HG03520 (cell line): ENCODE data around the gene DSTYK.

ENCODE experiments used
- ATAC-seq: cut with Tn5 transposase; IDR thresholded peaks from one replicate; pipeline ENCODE4 v1.9.1; 2021; ENCODE audit warnings: mild to moderate bottlenecking, moderate library complexity; ENCODE audit not compliant: unreplicated experiment

The DSTYK gene, protein sequence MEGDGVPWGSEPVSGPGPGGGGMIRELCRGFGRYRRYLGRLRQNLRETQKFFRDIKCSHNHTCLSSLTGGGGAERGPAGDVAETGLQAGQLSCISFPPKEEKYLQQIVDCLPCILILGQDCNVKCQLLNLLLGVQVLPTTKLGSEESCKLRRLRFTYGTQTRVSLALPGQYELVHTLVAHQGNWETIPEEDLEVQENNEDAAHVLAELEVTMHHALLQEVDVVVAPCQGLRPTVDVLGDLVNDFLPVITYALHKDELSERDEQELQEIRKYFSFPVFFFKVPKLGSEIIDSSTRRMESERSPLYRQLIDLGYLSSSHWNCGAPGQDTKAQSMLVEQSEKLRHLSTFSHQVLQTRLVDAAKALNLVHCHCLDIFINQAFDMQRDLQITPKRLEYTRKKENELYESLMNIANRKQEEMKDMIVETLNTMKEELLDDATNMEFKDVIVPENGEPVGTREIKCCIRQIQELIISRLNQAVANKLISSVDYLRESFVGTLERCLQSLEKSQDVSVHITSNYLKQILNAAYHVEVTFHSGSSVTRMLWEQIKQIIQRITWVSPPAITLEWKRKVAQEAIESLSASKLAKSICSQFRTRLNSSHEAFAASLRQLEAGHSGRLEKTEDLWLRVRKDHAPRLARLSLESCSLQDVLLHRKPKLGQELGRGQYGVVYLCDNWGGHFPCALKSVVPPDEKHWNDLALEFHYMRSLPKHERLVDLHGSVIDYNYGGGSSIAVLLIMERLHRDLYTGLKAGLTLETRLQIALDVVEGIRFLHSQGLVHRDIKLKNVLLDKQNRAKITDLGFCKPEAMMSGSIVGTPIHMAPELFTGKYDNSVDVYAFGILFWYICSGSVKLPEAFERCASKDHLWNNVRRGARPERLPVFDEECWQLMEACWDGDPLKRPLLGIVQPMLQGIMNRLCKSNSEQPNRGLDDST

DNA sequence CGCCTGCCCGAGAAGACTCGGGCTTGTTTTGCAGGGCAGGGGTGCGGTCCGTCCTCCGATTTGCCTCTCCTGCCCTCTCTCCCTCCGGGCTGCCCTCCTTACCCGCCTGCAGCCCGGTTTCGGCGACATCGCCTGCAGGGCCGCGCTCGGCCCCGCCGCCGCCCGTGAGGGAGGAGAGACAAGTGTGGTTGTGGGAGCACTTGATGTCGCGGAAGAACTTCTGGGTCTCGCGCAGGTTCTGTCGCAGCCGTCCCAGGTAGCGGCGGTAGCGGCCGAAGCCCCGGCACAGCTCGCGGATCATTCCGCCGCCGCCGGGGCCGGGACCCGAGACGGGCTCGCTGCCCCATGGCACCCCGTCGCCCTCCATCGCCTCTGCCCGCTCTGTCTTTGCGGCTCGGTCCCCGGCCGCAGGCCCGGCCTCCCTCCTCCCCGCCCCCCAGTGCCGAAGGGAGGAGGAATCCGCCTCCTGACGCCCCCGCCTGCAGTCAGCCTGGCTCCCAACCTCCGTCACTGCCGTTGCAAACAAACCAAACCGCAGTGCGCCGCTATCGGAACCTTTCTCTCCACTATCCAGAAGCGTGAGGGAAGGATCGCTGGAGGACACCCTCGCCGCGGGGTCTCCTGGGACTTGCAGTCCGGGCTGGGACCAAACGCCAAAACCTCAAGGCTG is at the start of gene DSTYK:
DSTYK (minus strand) TSS at position 534 of the 670 bp plus-strand sequence; CDS start at position 367, 167 bp downstream.
- ATAC-seq: peak; percentile 80

DNA sequence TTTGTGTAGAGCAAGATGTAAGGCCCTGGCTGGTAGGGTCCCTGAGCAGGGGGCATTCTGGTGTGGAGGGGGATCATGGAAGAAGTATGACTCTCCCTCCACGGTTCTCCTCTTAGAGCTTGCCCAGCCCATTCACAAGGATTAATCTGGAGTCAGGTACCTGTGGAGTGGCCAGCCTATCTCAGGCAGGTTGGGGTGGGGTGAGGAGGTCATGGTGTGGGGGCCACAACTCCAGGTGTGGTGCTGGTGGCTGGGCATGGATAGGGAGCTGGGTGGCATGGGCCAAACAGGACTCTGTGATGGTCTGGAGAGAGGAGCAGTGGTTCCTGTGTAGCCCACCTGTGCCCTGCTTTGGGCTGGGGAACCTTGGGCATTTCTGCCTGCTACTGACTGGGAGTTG is 48.5 kb upstream of the DSTYK start:
- no peak for ATAC-seq

DNA sequence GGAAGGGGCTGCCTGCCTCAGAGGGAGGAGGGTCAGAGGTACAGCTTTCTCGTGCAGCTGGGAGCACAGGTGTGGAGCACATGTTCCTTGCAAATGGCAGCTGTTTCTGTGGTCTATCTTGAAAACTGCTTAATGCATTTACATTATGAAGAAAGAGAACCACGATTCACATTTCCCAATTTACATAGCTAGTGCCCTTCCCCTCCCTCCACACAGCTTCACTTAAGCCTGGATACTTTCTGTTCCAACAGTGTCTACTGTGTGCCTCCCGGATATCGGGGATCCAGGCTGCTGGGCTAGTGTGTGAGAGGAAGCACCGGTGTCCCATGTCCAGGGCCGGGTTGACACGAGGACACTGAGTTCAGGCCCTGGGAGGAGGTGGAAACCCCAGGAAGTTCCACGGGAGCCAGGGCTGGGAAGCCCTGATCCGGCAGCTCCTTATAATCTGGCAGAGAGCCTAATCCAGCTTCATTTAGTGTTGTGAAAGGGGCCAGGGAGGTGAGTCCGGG is 47.9 kb upstream of the DSTYK start:
- no peak for ATAC-seq

DNA sequence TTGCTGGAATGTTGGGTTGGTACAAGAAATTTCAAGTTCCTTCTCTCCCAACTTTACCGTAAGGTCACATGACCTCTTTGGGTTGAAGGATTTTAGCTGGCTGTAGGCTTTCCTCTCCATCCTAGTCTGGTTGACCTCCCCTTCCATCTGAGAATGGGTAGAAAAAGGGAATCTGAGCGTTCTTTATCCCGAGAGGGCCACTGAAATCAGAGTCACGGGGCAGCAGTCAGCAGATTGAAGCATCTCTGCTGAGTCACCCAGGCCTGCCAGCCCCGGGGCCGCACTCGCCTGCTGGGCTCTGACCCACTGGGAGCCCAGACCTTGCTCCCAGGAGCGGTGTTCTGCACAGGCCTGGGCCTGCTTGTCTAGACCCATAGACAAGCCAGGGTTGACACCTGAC is 47.2 kb upstream of the DSTYK start:
- ATAC-seq: no peak

DNA sequence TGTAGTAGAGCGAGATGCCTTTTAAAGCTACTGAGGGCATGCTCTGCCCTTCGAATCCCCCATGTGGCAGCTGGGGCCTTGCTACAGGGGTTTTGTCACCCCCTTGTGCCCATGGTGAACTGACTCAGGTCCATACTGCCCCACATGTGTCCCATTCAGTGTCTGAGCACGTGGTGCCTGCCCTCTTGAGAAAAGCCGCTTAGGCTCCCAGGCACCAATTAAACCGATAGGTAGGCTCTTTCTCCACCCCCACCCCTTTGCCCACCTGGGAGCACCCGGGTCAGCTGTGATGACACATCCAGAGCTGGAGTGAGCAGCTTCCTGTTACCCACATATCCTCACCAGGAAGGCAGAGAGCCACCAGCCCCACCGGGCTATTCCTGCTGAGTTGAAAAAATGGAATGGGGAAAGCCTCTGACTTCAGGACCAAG is 46.8 kb upstream of the DSTYK start:
- no peak for ATAC-seq

DNA sequence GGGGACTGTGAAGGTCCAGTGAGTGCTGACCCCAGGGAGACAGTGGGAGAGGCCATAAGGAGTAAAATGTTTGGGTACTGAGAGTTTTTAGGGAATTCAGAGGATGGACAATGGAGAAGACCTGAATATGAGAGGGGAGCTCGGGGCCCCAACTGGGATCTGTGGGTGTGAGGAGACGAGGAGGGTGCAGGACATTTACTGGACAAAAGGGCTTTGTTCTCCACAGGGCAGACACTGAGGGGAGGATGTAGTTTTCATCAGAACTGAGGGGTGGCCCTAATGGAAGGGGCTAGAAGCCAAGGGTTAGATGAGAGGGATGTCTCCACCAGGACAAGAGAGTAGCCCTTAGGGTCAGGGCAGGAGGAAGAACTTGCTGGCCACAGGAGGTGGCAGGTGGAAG is 46.2 kb upstream of the DSTYK start:
- no peak for ATAC-seq

DNA sequence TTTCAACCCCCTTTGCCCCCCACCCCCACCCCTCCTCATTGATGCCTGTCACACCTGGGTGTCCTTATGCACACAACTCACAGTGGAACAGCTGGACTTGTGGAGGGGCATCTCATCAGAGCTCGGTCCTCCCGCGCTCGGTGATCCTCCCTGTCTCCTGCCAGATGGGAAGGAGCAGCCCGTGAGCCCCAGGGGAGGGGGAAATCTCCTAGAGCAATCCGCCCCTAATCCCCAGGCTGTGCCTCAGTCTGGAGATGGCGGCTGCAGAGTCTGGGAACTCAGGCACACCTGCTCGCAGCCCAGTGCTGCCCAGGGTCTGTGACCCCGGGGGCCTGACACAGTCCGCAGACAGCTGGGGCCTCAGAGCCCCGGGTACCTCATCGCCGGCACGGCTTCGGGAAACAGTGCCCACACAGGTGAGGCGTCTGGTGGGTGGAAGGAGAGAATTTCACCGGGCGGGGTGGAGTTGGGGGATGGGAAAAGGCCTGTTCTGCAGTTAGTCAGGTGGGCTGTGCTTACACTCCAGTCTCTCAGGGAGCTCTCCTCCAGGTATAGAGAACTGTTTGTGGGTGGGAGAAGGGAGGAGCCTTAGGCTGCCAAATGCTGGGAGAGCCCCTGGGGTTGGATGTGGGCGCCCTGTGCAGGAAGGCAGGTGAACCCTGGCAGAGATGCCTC is 45.6 kb upstream of the DSTYK start:
- no peak for ATAC-seq

DNA sequence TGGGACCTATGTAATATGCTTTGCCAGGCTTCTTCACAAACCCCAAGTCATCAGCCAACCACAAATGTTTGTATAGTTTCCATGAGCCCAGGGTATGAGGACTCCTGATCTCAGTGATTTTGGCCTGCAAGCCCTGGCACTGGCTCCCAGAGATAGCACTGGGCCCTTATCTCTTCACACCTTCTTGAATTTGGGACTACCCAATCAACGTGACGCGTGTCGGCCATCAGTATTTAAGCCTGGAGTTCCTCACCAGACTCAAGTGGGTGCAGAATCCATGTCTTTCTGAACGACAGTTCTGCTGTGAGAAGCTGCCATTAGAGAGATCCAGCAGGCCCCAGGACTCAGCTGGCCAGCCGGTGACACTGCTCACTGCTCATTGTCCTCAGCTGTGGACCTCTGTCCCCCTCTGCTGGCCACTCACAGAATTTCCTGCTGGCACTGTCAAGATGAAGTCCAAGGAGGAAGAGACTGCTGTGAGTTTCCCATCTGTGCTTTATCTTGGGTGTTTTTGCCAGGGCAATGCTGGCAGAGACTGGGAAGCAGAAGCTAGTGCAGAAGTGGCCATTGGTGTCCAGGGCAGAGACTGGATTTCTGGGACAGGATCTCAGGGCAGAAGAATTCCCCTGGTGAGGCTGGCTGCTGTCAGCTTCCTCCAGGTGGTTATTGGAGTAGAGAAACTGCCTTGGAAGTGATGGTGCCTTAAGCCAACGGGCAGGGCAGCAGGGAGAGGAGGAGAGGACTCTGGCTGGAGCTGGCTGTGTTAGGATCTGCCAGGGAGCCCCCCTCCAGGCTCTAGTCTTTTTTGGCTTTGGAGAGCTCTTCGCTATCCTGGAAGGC is 44.7 kb upstream of the DSTYK start:
- peak; percentile 60 for ATAC-seq

DNA sequence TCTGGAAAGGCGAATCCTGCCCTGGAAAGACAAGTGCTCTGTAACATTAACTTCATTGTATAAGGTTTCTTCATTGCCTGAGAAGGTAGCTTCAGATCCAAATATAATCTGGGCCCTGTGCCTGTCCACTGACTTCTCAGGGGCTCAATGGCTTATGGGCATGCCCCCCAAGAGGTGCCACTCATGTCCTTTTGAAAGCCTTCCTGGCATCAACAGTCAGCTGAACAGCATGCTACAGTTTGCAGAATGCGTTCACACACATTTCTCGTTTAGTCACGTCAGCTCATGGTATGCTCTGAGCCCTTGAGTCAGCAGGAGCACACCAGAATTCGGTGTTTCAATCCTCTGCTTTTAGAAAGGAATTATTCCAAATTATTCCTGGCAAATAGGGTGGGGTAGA is 40.1 kb upstream of the DSTYK start:
- no peak for ATAC-seq

DNA sequence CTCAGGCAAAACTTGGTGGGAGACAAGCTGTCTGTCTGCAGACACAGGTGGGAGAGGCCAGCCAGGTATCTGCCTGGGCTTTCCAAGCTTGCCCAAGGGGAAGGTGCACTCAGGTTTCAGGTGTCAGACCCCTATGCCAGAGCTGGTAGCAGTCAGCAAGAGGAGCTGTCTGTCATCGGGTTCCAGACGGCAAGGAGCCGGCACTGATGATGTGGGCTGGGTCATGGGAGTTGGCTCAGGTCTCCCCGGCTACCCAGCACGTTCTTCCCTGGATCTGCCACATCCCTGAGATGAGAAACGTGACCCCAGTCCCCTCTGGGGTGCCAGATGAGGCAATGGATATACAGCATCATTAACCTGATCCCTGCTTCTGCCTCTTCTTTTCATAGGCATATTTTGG is 39.2 kb upstream of the DSTYK start:
- no peak for ATAC-seq

DNA sequence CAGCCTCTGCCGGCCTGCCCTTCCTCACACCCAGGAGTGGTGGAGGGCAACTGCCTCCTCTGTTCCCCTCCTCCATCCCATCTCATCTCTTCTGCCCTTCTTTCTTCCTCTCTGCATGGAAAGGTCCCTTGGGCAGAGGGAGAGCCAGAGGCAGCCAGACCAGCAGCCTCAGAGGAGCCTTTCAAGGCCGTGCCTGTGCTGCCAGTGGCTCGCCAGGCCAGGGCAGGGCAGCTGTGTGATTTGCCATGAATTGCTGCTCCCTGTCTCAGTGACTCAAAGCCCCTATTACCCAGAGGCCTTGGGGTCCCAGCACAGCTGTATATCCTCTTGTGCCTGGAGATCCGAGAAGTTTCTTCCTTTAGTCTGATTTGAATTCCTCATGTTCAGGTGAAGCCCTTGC is 38.1 kb upstream of the DSTYK start:
- ATAC-seq: no peak

DNA sequence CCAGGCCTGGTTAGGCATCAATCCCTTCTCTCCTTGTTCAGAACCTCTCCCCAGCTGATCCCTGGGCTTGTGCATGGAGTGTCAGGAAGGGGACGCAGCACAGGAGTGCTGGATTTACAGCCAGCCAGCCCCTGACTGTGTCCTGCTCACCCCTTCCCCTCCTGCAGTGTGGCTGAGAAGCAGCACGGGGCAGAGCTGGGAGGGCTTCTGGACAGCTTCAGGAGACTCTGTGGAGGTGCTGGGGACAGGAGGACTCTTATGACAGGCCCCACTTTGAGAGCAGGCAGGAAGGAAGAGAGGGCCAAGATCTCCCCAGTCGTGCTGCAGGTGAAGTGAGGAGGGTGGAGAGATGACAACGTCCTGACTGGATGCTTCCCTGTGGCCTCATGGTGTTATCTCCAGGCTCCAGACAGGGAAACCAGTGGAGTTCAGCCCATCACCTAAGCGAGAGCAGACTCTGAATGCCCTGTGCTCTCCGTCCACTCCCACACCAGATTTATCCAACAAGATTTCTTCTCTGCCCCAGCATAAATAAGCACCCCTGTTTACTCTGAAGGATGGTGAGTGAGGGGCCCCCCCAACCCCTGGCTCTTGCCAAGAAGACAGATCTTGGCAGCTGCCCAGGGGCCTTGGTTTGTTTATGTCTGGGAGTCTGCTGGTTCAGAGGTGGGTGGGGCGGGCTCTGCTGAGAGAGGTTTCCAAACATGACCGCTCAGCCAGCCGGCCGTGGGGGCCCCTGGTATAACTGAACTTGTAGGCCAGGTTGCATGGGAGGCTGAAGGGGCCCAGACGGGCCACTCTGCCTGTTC is 37.5 kb upstream of the DSTYK start:
- ATAC-seq: no peak

DNA sequence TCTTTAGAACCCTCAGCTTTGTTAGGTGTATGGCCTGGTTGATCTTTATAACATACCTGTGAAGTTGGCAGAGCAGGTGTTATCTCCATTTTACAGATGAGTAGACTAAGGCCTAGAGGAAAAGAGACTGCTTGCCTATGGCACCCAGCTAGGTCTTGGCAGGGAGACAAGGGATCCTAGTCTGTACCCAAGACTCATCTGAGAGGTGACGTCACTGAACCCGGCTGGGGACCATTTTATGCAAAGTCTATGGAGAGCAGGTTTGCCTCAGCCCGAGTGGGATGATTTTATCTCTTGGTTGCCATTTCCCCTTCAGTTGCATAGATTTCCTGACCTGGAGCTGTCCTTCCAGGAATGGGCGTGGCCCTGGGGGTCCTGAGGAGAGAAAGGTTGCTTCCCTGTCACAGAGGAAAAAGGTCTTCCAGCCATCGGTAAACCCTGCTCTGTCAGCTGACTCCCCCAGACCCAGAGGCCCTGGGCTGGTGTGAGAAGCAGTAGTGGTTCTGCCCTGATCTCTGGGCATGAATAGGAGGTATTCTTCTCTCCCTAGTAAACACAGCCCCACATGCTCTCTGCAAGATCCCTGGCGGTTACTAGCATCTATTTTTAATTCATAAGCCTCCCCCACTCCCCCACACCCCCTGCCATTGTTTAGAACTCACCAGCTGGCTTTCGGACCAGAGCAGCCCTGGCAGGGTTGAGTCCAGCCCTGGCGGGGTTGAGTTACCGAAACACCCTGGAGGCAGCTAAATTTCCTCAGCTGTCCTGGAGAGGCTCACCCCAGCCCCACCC is 35.8 kb upstream of the DSTYK start:
- no peak for ATAC-seq

DNA sequence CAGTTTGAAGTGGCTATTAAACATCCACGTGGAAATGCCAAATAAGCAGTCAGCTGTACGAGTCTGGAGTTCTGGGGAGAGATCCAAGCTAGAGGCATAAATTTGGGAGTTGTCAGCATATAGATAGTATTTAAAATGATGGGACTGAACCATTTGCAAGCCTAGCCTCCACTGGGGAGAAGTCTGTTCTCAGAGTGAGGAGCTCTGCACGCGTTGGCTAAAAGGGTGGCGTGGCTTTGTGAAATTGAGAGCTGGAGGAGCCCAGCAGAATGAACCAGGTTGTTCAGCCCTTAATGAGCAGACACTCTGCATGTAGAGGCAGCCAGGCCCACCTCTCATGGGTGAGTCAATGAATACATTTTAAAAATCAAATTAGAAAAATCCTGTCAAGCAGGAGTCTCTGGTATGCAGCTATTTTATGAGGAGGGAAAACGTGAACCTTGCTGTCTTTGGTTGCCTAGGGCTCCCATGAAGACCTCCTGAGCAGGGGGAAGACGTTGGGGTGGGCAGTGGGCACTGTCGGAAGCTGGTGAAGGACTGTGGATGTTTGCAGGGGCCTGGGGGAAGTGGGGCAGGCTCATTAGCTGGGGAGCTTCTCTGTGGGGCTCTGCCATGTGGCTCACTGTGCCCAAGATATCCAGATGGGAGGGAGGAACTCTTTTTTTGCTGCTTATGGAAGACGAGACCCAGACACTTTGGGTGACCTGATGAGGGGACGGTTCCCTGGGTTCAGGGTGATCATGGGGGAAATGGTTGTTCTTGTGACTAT is 35.0 kb upstream of the DSTYK start:
- ATAC-seq: no peak

DNA sequence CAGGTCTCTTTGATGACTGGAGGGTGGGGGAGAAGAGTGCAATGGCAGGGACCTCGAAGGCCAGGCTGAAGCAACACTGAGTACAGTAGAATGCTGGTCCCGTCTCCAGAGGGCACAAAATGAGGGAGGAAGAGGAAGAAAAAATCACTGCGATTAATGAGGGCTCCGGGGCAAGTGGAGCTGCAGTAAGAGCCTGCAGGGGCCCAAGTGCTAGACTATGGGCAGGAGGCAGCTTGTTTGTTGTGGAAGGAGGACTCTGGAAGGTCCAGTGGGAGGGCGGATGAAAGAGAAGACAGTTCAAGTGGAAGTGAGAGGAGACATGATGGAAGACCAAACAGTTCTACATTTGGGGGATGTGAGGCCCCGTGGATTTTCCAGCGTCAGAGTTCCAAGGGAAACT is 33.6 kb upstream of the DSTYK start:
- no peak for ATAC-seq

DNA sequence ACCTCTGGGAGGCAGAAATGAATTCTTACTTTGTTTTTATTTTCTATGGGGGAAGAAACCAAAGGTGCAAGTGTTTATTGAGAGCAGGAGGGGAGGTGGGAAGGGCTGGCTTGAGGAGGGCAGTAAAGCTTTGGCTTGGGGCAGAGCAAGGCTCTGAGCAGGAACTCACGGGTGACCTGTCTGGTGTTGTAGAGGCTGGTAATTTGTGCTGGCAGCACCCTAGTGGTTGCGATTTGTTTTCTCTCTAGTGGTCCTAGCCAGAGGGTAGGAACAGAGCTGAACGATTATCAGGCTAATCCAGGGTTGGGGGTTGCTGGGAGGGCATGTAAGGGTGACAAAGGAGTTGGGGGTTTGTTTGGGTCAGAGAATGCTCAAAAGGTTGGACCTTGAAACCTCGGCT is 32.9 kb upstream of the DSTYK start:
- ATAC-seq: no peak
